Left ventricle myocardium superior (tissue), 1 donor: ENCODE measurements around the gene PRAC2. TPM values are rescaled to one million over a fixed set of nuclear protein-coding genes. Genes with fewer than 3 reads are reported as not detected.

Experiments used
- ATAC-seq: fragments of 200-7000 bp; cut with Tn5 transposase; one replicate; pipeline ENCODE4 v1.9.1; 2020; ENCODE audit warnings: mild to moderate bottlenecking, moderate library complexity
- DNase-seq: peaks from one replicate; pipeline ENCODE4 v3.0.0-alpha.2; 2020
- intact Hi-C: fragments of 100-400 bp; cut with micrococcal nuclease; formaldehyde crosslinking; loops from one replicate; pipeline ENCODE4 v1.11.0; 2022
- total RNA-seq: library from RNA; stranded (reverse); fragmentation: NEBNext Ultra II Directional; extraction: Animal tissue kit (Norgen Biotek cat#: 25700); gene quantifications from one replicate; pipeline ENCODE4 v1.2.1, GENCODE V29; 2021
- donor health status: DM: no; HTN: yes; CAD: no; lungs with severe emphysema.

The PRAC2 gene
- total RNA-seq, 1 donor from 2014 or later: not detected

DNA sequence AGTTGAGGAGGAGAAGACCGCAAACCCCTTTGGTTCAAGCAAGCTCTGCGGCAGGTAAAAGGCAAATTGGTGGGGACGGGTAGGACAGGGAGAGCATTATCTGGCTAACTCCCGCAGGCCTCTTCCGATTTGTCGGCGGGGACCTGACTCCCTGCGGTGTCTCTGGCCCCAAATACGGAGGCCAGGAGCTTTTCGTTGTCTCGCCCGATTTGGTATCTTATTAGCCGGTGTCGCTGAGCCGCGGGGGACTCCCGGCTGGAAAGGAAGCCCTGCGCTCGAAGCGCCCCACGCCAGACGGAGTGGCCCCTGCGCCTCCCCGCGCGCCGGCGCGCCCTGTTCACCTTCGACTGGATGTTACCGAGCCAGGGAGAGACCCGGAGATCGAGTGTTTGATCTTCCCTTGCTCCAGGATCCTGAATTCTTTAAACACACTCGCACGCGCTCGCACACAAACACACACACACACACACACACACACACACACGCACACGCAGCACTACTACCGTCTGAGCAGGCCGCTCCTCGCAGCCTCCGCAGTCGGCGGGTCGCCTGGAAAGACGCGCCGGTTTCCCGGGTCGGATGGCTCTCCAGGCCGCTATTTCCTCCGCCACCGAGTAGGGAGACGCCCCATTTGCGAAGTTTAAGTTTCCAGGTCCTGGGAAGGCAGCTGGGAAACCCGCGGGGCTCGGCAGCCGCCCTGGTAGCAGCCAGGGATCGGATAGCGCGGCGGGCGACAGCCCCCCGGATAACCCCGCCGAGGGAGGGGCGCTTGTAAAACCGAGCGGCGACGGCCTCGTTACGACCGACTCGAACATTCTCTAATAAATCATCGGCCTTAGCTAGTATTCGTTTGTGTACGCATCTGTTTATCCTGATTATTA is 4.0 kb upstream of the PRAC2 start:
- intact Hi-C loops: no loop called here
- ATAC-seq: no peak
- no peak for DNase-seq

DNA sequence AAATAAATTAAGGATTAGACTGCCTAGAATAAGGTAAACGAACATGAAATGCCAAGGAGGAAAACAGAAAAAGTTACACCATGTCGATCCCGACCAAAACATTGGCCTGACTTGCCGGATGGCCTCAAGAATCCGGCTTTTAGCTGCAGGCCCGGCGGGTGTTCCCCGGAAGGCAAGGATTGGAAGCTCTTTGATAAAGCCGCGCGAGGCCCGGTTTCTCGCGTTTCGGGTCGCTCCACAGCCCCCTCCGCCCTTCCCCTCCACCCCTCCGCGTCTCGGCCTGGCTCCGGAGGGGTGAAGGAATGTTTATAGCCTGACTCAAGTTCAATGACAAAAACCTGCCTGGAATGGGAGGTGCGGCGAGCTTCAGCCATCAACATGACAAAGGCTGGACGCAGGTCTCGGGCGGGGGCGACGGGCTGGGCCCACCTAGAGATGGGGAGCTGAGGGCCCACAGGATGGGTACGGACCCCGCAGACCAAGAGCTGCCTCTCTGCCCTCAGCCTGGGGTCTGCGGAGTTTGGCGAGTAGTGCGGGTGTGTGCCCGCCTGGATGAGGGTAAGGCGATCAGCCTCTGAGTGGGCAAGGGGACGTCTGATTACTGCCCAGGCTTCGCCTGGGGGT is 3.2 kb upstream of the PRAC2 start:
- DNase-seq (no peak), ATAC-seq (no peak)
- intact Hi-C loops: loop anchor here (10.0 kb wide), 1 partner anchor 75 kb away; no protein-coding TSS in a partner anchor

DNA sequence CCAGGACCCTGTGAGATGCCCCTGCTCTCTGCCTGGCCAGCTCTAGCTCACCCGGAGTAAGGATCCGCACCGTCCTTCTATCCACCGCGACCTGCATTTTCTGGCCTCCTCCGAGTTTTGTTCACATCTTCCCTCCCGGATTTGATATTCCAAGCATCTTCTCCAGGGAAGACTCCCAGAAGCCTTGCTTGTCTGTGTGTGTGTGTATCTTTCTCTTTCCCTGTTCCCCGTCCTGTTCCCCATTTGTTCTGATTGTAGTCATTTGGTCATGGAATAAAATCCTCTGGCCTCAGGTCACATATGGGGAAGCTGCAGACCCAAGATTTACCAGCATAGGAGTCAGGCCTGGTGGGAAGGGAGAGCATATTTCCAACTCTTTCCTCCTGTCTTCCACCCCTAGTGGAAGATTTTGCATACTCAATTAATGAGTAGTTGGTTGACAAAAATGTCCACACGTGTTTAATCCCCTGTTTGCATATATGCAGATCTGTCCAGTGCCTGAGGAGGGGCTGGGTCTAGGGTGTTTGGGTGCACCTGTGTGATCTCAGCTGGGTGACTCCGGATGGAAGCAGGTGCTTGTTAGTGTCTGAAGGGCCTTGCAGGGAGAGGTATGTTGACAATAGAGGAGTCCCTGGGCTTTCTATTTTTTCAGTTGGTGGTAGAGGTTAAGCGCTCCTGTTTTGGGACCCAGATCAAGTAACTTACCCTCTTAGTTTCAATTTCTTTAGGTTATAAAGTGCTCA is 2.5 kb upstream of the PRAC2 start:
- ATAC-seq: no peak
- intact Hi-C loops: loop anchor here (10.0 kb wide), 1 partner anchor 74 kb away; no protein-coding TSS in a partner anchor
- DNase-seq: no peak

DNA sequence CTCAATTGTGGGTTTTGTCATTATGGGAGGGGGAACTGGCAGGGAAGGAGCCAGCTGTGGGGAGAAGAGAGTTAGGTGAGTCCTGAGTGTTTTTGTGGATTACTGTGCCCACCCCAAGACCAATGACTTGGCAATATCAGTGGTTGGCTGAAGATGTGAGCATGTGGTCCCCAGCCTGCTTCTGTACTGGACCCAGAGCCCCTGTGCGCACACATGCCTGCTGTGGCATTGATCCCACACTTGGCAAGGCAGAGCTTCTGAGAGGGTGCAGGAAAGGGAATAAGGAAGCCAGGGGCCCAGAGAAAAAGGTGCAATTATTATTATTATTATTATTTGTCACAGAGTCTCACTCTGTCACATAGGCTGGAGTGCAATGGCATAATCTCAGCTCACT is 2.0 kb upstream of the PRAC2 start:
- no peak for DNase-seq
- intact Hi-C loops: loop anchor here (10.0 kb wide), 1 partner anchor 74 kb away; no protein-coding TSS in a partner anchor
- no peak for ATAC-seq

DNA sequence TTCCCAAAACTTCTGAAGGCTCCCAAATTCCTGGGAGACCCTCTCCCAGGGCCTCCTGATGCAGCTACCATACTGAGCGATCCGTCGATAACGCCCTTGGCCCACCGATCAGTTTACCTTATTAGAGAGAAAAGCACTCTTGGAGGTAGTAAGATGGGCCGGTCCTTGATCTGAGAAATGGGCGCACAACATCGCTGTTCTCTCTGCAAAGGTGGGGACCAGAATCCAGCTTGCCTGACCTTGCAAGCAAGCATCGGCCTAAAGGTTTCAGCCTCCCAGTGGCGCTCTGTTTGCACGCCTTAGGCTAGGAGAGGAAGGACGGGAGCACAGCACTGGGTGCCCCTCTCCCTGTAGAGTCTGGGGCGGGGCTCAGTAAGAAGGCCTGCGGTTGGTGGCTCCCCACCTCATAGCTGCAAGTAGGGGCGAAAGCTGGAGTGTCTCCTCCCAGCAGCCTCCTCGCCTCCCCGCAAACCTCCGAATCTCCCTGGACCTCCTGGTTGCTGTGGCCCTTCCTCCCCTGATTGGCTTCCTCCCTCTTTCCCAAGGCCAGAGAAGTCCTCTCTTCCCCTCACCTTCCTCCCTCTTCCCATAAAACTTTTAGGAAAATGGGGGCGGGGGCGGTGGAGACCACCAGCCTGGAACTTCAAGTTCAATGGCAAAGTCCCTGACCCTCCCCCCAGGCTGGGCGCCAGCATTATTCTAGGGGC is 631 bp upstream of the PRAC2 start, which contains the start of gene PRAC1:
PRAC1 (minus strand) TSS at position 318 of the 707 bp plus-strand sequence; CDS start at position 192, 126 bp downstream.
- intact Hi-C loops: loop anchor here (10.0 kb wide), 1 partner anchor 72 kb away; no protein-coding TSS in a partner anchor
- no peak for DNase-seq
- no peak for ATAC-seq

GRCh38 chr17:48723423-48724250 is 652 bp downstream of the PRAC2 start:
- intact Hi-C loops: loop anchor here (10.0 kb wide), 1 partner anchor 71 kb away; no protein-coding TSS in a partner anchor
- DNase-seq (no peak), ATAC-seq (no peak)

DNA sequence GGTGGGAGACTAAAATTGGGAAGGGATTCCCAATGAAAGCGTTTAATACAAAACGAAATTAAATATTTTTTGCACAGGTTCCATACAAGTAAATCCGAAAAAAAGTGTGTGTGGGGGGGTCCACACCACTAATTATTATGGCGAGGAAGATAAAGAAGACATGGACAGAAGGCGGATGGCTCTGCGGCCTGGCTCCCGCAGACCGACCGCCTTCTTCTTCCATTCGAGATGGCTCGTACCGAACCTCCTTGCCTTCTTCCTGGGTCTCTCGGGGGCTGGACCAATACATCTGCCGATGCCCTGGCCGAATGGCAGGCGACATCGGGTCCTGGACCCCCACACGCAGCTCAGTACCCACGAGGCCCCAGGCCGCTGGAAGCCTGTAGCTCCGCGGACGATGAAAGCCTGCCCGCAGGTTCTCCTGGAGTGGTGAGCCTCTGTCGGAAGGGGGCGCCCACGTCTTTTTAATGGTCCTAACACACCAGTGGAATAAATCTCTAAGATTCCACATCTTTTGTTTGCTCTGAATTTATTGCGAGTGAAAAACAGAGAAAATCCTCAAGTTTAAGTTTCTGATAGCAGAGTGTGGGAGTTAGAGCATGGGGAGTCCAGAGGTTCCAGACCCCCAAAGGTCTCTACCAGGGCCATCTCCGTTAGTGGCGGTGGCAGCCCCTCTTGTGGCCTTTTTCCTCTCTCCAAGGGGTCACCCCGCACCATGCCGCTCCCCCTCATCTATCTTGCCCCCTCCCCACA is 1.4 kb downstream of the PRAC2 start:
- peak; percentile 90 for DNase-seq
- peak; percentile 89 for ATAC-seq
- intact Hi-C loops: loop anchor here (10.0 kb wide), 1 partner anchor 70 kb away; no protein-coding TSS in a partner anchor

- ATAC-seq: no peak
- no peak for DNase-seq
- intact Hi-C loops: loop anchor here (10.0 kb wide), 1 partner anchor 70 kb away; no protein-coding TSS in a partner anchor
These were observed 2.0 kb downstream of the PRAC2 start for GRCh38 chr17:48725004-48725287.

DNA sequence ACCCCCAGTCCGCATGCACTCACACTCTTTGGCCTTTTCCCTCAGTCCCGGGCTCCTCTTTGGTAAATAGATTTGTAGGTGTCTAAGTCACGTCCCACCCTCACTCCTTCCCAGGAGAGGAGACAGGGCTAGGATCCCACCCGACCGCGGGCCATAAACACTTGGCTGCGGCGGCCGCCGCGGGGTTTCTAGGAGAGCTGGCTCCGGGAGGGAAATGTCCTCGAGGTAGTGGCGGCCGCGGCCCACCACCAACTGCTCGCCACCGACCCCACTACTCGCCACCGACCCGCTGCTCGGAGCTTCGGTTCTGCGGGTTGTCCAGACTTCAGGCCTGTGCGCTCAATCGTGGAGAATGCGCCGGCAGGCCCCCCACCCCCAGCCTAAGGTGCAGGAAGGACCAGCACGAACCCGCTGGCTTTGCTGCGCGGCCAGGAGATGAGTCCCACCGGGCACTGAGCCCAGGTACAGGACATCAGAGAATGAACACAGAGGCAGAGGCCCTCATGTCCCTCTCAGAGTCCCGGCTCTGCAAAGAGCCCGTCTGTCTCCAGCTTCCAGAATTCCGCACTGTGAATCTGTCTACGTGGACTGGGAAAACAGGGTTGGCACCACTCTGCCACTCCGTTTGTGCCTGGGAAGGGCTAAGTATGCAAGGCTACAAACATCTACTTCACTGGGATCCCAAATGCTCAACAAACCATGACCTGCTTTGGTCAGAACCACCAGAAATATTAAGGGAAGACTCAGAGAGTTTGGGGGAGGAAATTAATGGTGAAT is 2.5 kb downstream of the PRAC2 start:
- ATAC-seq (no peak), DNase-seq (no peak)
- intact Hi-C loops: loop anchor here (10.0 kb wide), 1 partner anchor 69 kb away; no protein-coding TSS in a partner anchor

GRCh38 chr17:48726114-48726915 is 3.3 kb downstream of the PRAC2 start:
- intact Hi-C loops: loop anchor here (10.0 kb wide), 1 partner anchor 68 kb away; no protein-coding TSS in a partner anchor
- ATAC-seq (no peak), DNase-seq (no peak)

DNA sequence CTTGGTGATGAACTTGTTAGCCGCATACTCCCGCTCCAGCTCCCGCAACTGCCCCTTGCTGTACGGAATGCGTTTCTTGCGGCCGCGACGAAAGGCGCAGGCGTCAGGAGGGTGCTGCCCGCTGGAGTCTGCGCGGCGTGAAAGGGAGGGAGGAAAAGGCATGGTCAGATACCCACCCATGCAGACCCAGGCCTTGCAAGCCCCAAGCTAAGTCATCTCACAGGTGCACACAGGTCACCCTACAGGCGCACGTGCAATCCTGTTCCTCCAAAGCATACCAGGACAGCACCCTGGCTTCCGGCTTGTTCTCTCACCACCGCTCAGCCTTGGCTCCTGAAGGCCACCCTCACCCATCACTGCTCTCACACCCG is 3.9 kb downstream of the PRAC2 start:
- intact Hi-C loops: loop anchor here (10.0 kb wide), 1 partner anchor 68 kb away; no protein-coding TSS in a partner anchor
- ATAC-seq: no peak
- no peak for DNase-seq

DNA sequence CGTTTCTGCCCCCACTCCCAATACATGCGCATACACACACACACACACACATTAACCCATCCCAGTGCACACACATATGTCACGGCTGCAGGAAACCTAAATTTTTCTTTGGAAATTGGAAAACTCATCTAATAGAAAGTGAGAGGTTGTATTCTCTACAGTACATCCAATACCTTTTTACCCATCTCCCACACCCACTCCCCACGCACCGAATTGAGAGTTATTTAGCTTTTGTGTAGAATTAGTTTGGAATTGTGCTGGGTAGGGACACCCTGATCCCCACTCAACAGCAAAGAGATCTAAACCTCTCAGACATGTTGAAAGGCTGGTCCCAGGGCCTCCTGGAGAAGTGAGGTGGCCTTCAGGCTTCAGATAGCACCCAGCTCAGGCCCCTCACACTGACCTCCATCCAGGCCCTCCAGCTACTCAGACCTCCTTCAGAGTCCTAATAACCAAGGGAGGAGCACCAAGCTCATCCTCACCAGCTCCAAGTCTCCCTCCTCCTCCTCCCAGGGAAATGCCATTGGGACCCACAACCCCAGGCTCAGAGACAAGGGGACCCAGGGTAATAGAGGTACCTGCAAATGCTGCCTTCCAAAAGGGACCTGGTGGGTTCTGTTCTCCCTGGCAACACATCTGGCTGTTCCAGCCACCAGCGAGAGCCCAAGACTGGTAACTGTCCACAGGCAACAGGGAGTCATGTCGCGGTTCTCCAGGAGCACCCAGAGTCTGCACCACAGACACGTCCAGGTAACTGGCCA is 4.6 kb downstream of the PRAC2 start:
- ATAC-seq (no peak), DNase-seq (no peak)
- intact Hi-C loops: loop anchor here (10.0 kb wide), 1 partner anchor 67 kb away; no protein-coding TSS in a partner anchor

DNA sequence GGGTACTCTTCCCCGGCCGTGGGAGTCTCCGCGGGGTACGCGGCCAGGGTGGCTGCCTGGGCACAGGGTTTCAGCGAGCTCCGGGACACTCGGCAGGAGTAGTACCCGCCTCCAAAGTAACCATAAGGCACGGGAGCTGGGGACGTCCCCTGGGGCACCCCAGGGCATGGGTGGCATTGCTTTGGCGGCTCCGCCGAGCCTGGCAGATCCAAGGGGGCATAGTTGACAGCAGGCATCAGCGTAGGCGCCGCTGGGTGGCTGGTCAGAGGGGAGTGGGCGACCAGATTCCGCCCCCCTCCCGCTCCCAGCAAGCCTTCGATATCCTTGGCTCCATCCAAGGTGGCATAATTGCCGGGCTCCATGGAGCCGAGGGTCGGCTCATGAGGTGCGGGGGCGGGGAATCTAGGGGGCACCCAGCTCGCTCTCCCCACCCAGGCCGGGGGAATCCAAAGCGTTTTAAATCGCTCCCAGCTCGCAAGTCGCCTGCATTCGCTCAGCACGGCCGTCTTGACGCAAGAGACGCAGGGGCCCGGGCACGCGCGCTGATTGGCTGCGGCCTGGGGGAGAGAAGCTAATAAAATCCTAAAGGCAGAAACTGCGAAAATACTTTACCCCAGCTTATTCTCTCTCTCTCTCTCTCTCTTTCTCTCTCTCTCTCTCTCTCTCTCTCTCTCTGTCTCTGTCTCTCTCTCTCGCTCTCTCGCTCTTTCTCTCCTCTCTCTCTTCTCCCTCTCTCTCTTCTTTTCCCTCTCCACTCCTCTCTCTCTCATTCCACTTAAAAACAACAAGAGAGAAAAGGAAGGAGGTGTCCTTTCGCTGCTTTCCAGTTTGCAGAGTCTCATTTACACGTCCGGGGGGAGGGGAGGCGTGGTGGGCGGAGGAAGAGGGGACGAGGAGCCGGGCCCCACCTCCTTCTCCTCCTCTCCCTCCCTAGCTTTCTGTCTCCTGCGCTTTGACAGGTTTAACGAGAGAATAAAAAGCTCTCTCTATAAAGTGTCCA is 5.5 kb downstream of the PRAC2 start, which contains the start of gene HOXB13:
HOXB13 (minus strand) TSS at position 519 of the 1,000 bp plus-strand sequence; CDS start at position 362, 157 bp downstream.
- DNase-seq (peak; percentile 55), ATAC-seq (peak; percentile 22)
- intact Hi-C loops: loop anchor here (10.0 kb wide), 1 partner anchor 66 kb away; no protein-coding TSS in a partner anchor
